Neural progenitor cell (in vitro differentiated cells): Measurements from ENCODE around the gene CRIM1.

Experiments
- EZH2 ChIP-seq: fragments of 200-600 bp; sonication (generic); IDR thresholded peaks from 2 replicates; pipeline ENCODE4 v1.6.1; 2017; ENCODE audit warnings: antibody characterized with exemption, mild to moderate bottlenecking, moderate library complexity
- TF ChIP-seq, protein P1 (sequence below): fragments of 200-600 bp; sonication (generic); IDR thresholded peaks from 2 replicates; pipeline ENCODE4 v1.5.1; 2017; ENCODE audit warnings: antibody characterized with exemption, mild to moderate bottlenecking

- TF ChIP-seq, protein P1, sequence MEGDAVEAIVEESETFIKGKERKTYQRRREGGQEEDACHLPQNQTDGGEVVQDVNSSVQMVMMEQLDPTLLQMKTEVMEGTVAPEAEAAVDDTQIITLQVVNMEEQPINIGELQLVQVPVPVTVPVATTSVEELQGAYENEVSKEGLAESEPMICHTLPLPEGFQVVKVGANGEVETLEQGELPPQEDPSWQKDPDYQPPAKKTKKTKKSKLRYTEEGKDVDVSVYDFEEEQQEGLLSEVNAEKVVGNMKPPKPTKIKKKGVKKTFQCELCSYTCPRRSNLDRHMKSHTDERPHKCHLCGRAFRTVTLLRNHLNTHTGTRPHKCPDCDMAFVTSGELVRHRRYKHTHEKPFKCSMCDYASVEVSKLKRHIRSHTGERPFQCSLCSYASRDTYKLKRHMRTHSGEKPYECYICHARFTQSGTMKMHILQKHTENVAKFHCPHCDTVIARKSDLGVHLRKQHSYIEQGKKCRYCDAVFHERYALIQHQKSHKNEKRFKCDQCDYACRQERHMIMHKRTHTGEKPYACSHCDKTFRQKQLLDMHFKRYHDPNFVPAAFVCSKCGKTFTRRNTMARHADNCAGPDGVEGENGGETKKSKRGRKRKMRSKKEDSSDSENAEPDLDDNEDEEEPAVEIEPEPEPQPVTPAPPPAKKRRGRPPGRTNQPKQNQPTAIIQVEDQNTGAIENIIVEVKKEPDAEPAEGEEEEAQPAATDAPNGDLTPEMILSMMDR = no peak
- no peak for TF ChIP-seq EZH2
Observed at GRCh38 chr2:36326286-36326685, 29.3 kb upstream of the CRIM1 start.
